Raji (cell line): ENCODE data around the gene CPNE5.

Experiments used
- POLR2A ChIP-seq: IDR thresholded peaks from 2 replicates; pipeline ENCODE4 v1.6.1; 2011; ENCODE audit warnings: low read depth, low read length, control low read depth; ENCODE audit not compliant: insufficient read depth

The CPNE5 gene

GRCh38 chr6:36832313-36832712 lies 6.9 kb downstream of the CPNE5 start:
- TF ChIP-seq POLR2A = no peak

- no peak for TF ChIP-seq POLR2A
Measured at GRCh38 chr6:36830577-36830976, 8.7 kb downstream of the CPNE5 start.

- TF ChIP-seq POLR2A = no peak
Measured at GRCh38 chr6:36829919-36830544, 9.2 kb downstream of the CPNE5 start.

GRCh38 chr6:36827261-36828079 lies 11.8 kb downstream of the CPNE5 start:
- TF ChIP-seq POLR2A = no peak

GRCh38 chr6:36826520-36827227 lies 12.6 kb downstream of the CPNE5 start:
- TF ChIP-seq POLR2A = no peak

GRCh38 chr6:36825994-36826393 lies 13.2 kb downstream of the CPNE5 start:
- TF ChIP-seq POLR2A = no peak

GRCh38 chr6:36825452-36825851 lies 13.8 kb downstream of the CPNE5 start:
- no peak for TF ChIP-seq POLR2A

- TF ChIP-seq POLR2A = no peak
Measured at GRCh38 chr6:36824253-36824652, 15.0 kb downstream of the CPNE5 start.

- no peak for TF ChIP-seq POLR2A
Measured at GRCh38 chr6:36823421-36824096, 15.7 kb downstream of the CPNE5 start.

GRCh38 chr6:36822506-36823269 lies 16.6 kb downstream of the CPNE5 start:
- TF ChIP-seq POLR2A = no peak

- no peak for TF ChIP-seq POLR2A
Measured at GRCh38 chr6:36821581-36822335, 17.5 kb downstream of the CPNE5 start.

- TF ChIP-seq POLR2A = no peak
Measured at GRCh38 chr6:36820700-36821580, 18.3 kb downstream of the CPNE5 start.

- no peak for TF ChIP-seq POLR2A
Measured at GRCh38 chr6:36818756-36819155, 20.5 kb downstream of the CPNE5 start.
